Neural cell (in vitro differentiated cells): ENCODE measurements around the gene KRT78. TPM values are rescaled to one million over a fixed set of nuclear protein-coding genes. Genes with fewer than 3 reads are reported as not detected.

Experiments used
- H2AFZ ChIP-seq: fragments of 200-600, 300-800 bp; sonication (generic), shearing (Covaris generic); 2 replicates; pipeline ENCODE4 v1.6.0; 2014; ENCODE audit warnings: low read depth, mild to moderate bottlenecking, antibody characterized with exemption, low read length, moderate library complexity
- H3F3A ChIP-seq: fragments of 200-600 bp; shearing (Covaris generic); 2 replicates; pipeline ENCODE4 v1.6.1; 2016; ENCODE audit warnings: mild to moderate bottlenecking, moderate library complexity, mixed read lengths, antibody characterized with exemption, low read length; ENCODE audit not compliant: insufficient read depth, poor library complexity, severe bottlenecking
- H3K27ac ChIP-seq: fragments of 200-600, 300-800 bp; sonication (generic), shearing (Covaris generic); 2 replicates; pipeline ENCODE4 v1.5.1; 2014; ENCODE audit warnings: mild to moderate bottlenecking, low read length, moderate library complexity
- H3K27me3 ChIP-seq: fragments of 300-800, 200-600 bp; sonication (generic), shearing (Covaris generic); 2 replicates; pipeline ENCODE4 v1.6.0; 2014; ENCODE audit warnings: mild to moderate bottlenecking, low read depth, low read length, moderate library complexity; ENCODE audit not compliant: insufficient read depth
- H3K36me3 ChIP-seq: fragments of 300-800, 200-600 bp; sonication (generic), shearing (Covaris generic); 2 replicates; pipeline ENCODE4 v1.5.1; 2014; ENCODE audit warnings: mild to moderate bottlenecking, antibody characterized with exemption, low read length, moderate library complexity; ENCODE audit not compliant: insufficient read depth
- H3K4me2 ChIP-seq: fragments of 300-800, 200-600 bp; sonication (generic), shearing (Covaris generic); 2 replicates; pipeline ENCODE4 v1.6.0; 2014; ENCODE audit warnings: mild to moderate bottlenecking, low read length
- H3K4me3 ChIP-seq: fragments of 300-800, 200-600 bp; sonication (generic), shearing (Covaris generic); 2 replicates; pipeline ENCODE4 v1.5.1; 2014; ENCODE audit warnings: mild to moderate bottlenecking, low read length, moderate library complexity
- H3K79me2 ChIP-seq: fragments of 200-600 bp; shearing (Covaris generic); replicated peaks from 2 replicates; pipeline ENCODE4 v1.6.0; 2014; ENCODE audit warnings: mild to moderate bottlenecking, low read length, moderate library complexity; ENCODE audit not compliant: insufficient read depth
- H3K9ac ChIP-seq: fragments of 300-800, 200-600 bp; sonication (generic), shearing (Covaris generic); 2 replicates; pipeline ENCODE4 v1.6.1; 2016; ENCODE audit warnings: mild to moderate bottlenecking, low read length, mixed read lengths
- H3K9me2 ChIP-seq: fragments of 200-600 bp; shearing (Covaris generic); 2 replicates; pipeline ENCODE4 v1.6.1; 2016; ENCODE audit warnings: mild to moderate bottlenecking, low read length, mixed read lengths; ENCODE audit not compliant: insufficient read depth
- H3K9me3 ChIP-seq: fragments of 200-600, 300-800 bp; sonication (generic), shearing (Covaris generic); 2 replicates; pipeline ENCODE4 v1.6.1; 2016; ENCODE audit warnings: mild to moderate bottlenecking, mixed run types, low read length, moderate library complexity, mixed read lengths
- H4K20me1 ChIP-seq: fragments of 200-600 bp; shearing (Covaris generic); 2 replicates; pipeline ENCODE4 v1.6.1; 2016; ENCODE audit warnings: mild to moderate bottlenecking, mixed run types; ENCODE audit not compliant: insufficient read depth
- CTCF ChIP-seq: fragments of 450-650 bp; IDR thresholded peaks from 2 replicates; pipeline ENCODE4 v1.5.1; 2014; ENCODE audit warnings: antibody characterized with exemption, mild to moderate bottlenecking, moderate library complexity; ENCODE audit not compliant: poor library complexity, severe bottlenecking
- EP300 ChIP-seq: fragments of 450-650 bp; conservative IDR thresholded peaks from 2 replicates; pipeline ENCODE4 v1.6.1; 2014; ENCODE audit warnings: antibody characterized with exemption, mild to moderate bottlenecking, moderate library complexity; ENCODE audit not compliant: poor library complexity, severe bottlenecking
- EZH2 ChIP-seq: fragments of 200-600, 300-800 bp; shearing (Covaris generic), sonication (generic); IDR thresholded peaks from 2 replicates; pipeline ENCODE4 v1.6.1; 2014; ENCODE audit warnings: antibody characterized with exemption, low read length, borderline replicate concordance, mild to moderate bottlenecking; ENCODE audit not compliant: insufficient read depth, poor library complexity, severe bottlenecking
- MXI1 ChIP-seq: fragments of 450-650 bp; conservative IDR thresholded peaks from 2 replicates; pipeline ENCODE4 v1.6.1; 2014; ENCODE audit warnings: antibody characterized with exemption, mild to moderate bottlenecking; ENCODE audit not compliant: poor library complexity, severe bottlenecking
- POLR2AphosphoS5 ChIP-seq: IDR thresholded peaks from 2 replicates; pipeline ENCODE4 v1.6.1; 2012
- RAD21 ChIP-seq: fragments of 450-650 bp; conservative IDR thresholded peaks from 2 replicates; pipeline ENCODE4 v1.6.1; 2014; ENCODE audit warnings: antibody characterized with exemption, mild to moderate bottlenecking, moderate library complexity
- REST ChIP-seq: IDR thresholded peaks from 2 replicates; pipeline ENCODE4 v1.6.1; 2012; ENCODE audit warnings: borderline replicate concordance
- SMC3 ChIP-seq: fragments of 450-650 bp; conservative IDR thresholded peaks from 2 replicates; pipeline ENCODE4 v1.6.1; 2014; ENCODE audit warnings: antibody characterized with exemption, mild to moderate bottlenecking, moderate library complexity; ENCODE audit not compliant: poor library complexity
- TAF1 ChIP-seq: IDR thresholded peaks from 2 replicates; pipeline ENCODE4 v1.6.1; 2012; ENCODE audit warnings: low read depth
- polyA plus RNA-seq: library from polyadenylated mRNA; depleted of rRNA; stranded (reverse); fragments of >200 nt; gene quantifications from 2 replicates; pipeline ENCODE4 v1.2.3, GENCODE V29; 2014

Gene KRT78
- polyA plus RNA-seq, 1 donor from 2014 or later, result not detected

GRCh38 chr12:52796839-52797528, 51.8 kb downstream of the KRT78 start:
- TF ChIP-seq REST, result no peak
- no peak for TF ChIP-seq RAD21
- TF ChIP-seq POLR2AphosphoS5, result no peak
- TF ChIP-seq CTCF, result no peak
- TF ChIP-seq MXI1, result no peak
- TF ChIP-seq SMC3, result no peak
- no peak for TF ChIP-seq EP300
- no peak for TF ChIP-seq EZH2
- no peak for TF ChIP-seq TAF1
- Histone ChIP-seq H3K27ac (no peak overlapping the region), H3K27me3 (no peaks in the 10 kb centered on the region), H2AFZ (no peak overlapping the region), H3K4me3 (no peak overlapping the region), H3F3A (no peaks in the 10 kb centered on the region), H3K9me3 (no peaks in the 10 kb centered on the region), H3K9ac (no peak overlapping the region), H3K4me2 (no peak overlapping the region), H3K9me2 (no peaks in the 10 kb centered on the region), H3K36me3 (no peaks in the 10 kb centered on the region), H4K20me1 (no peaks in the 10 kb centered on the region), H3K79me2 (no peaks in the 10 kb centered on the region)

GRCh38 chr12:52796429-52796794, 52.4 kb downstream of the KRT78 start:
- no peaks in the 10 kb centered on the region for H3K9me3 ChIP-seq
- H3K27ac ChIP-seq, result no peak overlapping the region
- H3K9me2 ChIP-seq, result no peaks in the 10 kb centered on the region
- no peaks in the 10 kb centered on the region for H3K79me2 ChIP-seq
- H3K36me3 ChIP-seq, result no peaks in the 10 kb centered on the region
- no peak overlapping the region for H3K4me2 ChIP-seq
- no peaks in the 10 kb centered on the region for H3F3A ChIP-seq
- H3K27me3 ChIP-seq, result no peaks in the 10 kb centered on the region
- TF ChIP-seq MXI1 (no peak), TAF1 (no peak)
- no peak overlapping the region for H2AFZ ChIP-seq
- no peak overlapping the region for H3K9ac ChIP-seq
- no peaks in the 10 kb centered on the region for H4K20me1 ChIP-seq
- H3K4me3 ChIP-seq, result no peak overlapping the region
